GM18519 (cell line): ENCODE results near the gene FGF21.
"Not testable (repeated sequence)": the region's sequence is repeated elsewhere in the genome, so short reads cannot be mapped to it uniquely, and the experiment has no call there.

Experiments
- ATAC-seq: cut with Tn5 transposase; IDR thresholded peaks from one replicate; pipeline ENCODE4 v1.9.1; 2021; ENCODE audit warnings: mild to moderate bottlenecking, moderate library complexity; ENCODE audit not compliant: unreplicated experiment, low FRiP score

FGF21 gene

DNA sequence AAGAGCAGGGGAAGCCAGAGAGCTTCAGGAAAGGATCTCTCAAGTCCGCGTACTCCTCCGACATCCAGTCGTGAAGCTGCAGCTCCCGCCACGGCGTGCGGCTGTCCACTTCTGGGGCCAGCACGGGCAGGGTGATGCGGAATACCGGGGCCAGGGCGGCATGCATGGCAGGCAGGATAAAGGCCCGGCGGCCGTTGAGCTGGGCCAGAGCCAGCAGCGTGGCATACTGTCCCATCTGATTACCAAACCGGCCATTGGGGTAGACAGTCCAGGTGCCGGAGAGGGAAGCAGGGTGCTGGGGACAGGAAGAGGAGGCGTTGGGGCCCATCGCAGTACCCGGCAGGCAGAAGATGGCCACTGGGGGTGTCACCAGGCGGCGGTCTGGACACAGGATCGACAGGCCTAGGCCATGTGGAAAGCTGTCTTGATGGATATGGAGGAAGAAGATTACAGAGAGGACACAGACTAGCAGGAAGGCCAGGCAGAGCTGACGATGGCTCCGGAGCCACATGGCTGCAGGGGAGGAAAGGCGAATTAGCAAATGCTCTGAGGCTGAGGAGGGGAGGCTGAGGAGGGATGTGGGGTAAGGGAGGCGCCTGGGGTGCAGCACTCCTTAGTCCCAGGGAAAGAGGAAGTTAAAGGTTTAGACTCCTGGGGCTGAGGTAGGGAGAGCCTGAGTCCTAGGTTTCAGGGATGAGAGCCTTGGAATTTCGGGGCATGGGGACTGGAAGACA is 4.4 kb upstream of the FGF21 start:
- no peak for ATAC-seq

DNA sequence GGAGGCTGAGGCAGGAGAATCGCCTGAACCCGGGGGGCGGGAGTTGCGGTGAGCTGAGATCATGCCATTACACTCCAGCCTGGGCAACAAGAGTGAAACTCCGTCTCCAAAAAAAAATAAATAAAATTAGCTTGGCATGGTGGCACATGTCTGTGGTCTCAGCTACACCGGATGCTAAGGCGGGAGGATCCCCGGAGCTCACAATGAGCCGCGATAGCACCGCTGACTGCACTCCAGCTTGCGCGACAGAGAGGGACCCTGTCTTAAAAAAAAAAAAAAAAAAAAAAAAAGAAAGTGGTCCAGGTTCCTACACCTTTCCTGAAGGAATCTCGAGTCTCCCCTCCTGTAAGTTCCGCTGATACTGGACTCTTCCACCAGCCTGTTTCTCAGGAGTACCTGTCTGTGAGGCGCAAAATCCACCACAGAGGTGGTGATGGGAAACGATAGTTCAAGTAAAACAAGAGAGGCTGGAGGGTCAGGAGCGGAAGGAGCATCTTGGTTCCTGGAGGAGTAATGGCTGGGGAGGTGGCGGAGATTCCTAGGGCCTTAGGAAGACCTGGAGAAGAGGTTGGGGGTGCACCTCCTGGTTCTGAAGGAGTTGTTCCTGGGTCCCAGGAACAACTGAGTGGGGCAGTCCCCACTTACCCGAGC is 3.4 kb upstream of the FGF21 start:
- no peak for ATAC-seq

DNA sequence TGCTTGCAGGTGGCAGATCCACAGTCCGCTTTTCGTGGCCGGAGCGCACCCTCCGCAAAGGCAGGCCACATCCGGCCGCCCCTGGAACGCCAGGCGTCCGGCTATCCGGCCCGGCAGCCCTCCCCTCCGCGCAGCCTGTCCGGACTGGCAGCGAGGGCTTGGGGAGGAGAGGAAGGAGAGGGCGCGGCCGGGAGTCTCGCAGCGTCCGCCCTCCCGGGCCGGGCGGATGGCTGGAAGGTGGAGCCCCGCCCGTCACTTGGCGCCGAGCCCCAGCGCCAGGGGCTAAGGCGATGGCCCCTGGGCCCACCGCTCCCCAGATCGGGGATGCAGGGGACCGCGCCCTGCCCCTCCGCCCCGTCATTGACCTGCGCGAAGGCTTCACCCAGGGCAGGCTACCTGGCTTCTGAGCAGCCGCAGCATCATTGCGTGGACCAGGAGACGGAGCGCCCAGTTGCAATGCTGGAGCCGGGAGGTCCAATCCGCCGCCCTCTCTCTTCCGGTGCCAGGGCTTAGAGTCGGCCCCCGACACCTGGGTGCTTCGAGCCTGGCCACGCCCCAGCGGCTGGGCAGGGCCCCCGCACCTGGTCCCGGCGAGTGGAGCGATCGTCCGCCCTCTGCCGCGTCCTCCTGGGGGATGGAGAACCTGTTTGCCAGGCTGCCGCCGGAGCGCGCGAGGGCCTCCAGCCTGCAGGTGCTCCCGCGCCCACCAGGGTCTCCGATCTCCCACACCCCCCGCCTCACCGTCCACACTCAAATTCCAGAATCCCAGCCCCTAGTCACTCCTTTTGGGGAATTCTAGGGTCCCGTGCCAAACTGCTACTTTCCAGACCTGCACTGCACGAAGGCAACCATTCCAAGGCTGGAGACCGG is 2.6 kb upstream of the FGF21 start, which contains the start of gene FUT1:
FUT1 (minus strand) TSS at position 146 of the 870 bp plus-strand sequence. CDS start 1,360 bp downstream, outside the sequence.
- ATAC-seq, result no peak

DNA sequence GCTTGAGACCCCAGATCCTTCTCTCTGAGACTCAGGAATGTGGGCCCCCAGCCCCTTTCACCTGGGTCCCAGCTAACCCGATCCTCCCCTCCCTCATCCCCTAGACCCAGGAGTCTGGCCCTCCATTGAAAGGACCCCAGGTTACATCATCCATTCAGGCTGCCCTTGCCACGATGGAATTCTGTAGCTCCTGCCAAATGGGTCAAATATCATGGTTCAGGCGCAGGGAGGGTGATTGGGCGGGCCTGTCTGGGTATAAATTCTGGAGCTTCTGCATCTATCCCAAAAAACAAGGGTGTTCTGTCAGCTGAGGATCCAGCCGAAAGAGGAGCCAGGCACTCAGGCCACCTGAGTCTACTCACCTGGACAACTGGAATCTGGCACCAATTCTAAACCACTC is 463 bp downstream of the FGF21 start:
- no peak for ATAC-seq

DNA sequence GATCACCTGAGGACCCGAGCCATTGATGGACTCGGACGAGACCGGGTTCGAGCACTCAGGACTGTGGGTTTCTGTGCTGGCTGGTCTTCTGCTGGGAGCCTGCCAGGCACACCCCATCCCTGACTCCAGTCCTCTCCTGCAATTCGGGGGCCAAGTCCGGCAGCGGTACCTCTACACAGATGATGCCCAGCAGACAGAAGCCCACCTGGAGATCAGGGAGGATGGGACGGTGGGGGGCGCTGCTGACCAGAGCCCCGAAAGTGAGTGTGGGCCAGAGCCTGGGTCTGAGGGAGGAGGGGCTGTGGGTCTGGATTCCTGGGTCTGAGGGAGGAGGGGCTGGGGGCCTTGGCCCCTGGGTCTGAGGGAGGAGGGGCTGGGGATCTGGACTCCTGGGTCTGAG is 888 bp downstream of the FGF21 start:
- no peak for ATAC-seq

GRCh38 chr19:48756686-48757085 is 1.4 kb downstream of the FGF21 start:
- no peak for ATAC-seq

DNA sequence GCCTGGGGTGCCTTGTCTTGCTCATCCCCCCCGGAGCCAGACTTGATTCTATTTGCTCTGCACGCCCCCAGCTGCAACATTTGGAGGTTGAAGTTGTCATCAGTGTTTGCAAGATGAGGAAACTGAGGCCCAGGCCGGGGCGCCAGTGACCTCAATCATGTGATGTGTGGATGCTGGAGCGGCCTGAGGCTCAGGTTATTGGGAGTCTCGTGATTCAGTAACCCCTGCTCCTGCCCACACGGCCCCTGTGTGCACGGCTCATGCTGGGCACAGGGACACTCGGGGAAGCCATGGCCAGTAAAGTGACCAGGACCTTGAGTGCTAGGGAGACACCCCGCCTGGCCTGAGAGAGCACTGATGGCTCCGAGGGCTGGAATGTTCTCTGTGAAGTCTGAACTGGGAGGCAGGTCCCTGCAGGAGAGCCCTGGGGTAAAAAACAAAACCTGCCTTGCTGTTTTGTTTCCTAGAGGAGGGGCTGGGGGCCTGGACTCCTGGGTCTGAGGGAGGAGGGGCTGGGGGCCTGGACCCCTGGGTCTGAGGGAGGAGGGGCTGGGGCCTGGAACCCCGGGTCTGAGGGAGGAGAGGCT is 1.9 kb downstream of the FGF21 start:
- ATAC-seq, result no peak

- ATAC-seq, result no peak
Measured at GRCh38 chr19:48757741-48758144, 2.4 kb downstream of the FGF21 start.

DNA sequence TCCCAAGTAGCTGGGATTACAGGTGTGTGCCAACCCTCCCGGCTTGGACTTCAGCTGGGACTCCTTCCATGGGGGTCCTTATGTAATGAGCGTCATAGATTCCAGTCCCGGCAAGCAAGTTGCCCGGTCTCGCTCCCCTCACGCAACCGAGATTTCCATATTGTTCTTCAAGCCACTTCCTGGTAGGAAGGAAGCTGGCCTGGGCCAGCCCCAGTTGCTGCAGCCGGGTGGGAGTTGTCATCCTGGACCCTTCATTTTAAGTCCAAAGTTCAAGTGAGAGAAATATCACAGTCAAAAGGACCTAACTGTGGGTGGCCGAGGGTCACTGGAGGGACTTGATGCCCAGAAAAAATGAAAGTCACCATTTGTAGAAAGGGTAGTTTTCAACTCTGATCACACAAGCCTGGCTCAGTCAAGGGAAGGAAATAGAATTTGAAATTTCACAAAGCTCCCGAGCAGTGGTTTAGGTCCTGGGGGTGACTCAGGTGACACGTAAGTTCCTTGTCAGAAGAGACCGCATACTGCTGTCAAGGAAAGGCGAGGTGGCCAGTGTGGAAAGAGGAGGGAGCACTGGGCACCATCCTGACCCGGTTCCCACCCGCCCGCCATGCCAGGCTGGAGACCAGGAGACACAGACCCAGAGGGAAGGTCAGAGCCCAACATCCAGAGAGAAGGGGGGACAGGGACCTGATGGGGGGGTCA is 5.3 kb downstream of the FGF21 start:
- no peak for ATAC-seq

DNA sequence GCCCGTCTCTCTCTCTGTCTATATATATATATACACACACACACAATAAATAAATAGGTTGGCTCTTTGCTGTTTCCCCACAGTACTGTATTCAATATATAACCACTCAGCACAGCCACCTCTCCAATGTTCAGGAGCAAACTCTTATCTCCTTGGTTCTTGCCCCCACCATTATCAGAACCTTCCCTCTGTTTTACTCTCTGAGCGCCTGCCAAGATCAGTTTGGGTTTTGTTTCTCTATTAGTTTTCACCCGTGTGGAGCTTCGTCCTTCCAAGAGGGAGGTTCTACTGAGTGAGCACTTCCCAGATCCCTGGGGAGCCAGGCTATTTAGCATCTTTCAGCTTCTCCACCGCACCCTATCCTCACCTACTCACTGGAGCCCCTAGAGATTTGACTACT is 10.5 kb downstream of the FGF21 start:
- not testable (repeated sequence) for ATAC-seq

- not testable (repeated sequence) for ATAC-seq
Measured at GRCh38 chr19:48768171-48768753, 12.9 kb downstream of the FGF21 start.

- ATAC-seq, result no peak
Measured at GRCh38 chr19:48768994-48769713, 13.8 kb downstream of the FGF21 start.

GRCh38 chr19:48770266-48770665 is 14.9 kb downstream of the FGF21 start:
- ATAC-seq, result no peak

- no peak for ATAC-seq
Measured at GRCh38 chr19:48770734-48771472, 15.6 kb downstream of the FGF21 start.

GRCh38 chr19:48772503-48772953 is 17.2 kb downstream of the FGF21 start:
- no peak for ATAC-seq

DNA sequence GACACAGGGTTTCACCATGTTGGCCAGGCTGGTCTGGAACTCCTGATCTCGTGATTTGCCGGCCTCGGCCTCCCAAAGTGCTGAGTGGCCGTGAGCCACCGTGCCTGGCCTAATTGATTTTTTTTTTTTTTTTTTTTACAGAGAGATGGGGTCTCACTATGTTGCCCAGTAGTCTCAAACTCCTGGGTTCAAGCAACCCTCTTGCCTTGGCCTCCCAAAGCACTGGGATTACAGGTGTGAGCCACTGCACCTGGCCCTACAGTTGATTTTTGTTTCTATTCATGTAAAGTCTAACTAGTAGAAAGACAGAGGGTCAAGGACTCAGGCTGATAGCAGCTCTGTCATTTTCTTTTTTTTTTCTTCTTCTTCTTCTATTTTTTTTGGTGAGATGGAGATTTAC is 21.8 kb downstream of the FGF21 start:
- ATAC-seq, result no peak

DNA sequence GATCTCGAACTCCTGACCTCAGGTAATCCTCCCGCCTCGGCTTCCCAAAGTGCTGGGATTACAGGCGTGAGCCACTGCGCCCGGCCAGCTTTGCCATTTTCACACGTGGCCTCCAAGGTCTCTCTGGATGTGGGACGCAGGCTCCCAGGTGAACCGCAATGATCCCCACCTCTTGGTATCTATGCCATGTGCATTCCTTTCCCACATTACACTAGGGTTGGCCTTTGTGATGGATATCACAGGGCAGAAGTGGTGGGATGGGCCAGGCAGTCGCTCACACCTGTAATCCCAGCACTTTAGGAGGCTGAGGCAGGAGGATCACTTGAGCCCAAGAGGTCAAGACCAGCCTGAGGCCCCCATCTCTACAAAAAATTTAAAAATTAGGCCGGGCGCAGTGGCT is 22.4 kb downstream of the FGF21 start:
- ATAC-seq, result no peak

DNA sequence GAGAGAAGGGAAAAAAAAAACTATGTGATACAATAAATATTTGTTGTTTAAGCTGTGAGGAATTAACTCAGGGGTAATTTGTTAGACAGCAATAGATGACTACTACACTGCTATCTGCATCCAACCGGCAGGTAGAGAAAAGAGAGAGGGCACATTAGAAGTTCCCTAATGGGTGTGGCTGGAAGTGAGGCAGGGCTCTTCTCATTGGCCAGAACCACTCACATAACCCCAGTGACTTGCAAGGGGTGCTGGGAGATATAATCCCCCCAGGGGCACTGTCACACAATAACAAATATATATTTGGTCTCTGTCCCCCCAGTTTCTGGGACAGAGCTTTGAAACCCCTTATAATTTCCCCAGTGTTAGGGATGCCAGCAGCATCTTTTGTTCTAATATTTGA is 24.3 kb downstream of the FGF21 start:
- no peak for ATAC-seq
